Neural progenitor cell (in vitro differentiated cells): Measurements from ENCODE around the gene KPTN.

ENCODE experiments used
- EZH2 ChIP-seq: fragments of 200-600 bp; sonication (generic); IDR thresholded peaks from 2 replicates; pipeline ENCODE4 v1.6.1; 2017; ENCODE audit warnings: antibody characterized with exemption, mild to moderate bottlenecking, moderate library complexity
- EZH2phosphoT487 ChIP-seq: fragments of 200-600 bp; sonication (generic); IDR thresholded peaks from 2 replicates; pipeline ENCODE4 v1.6.1; 2017; ENCODE audit warnings: antibody characterized with exemption
- TF ChIP-seq, protein P1 (sequence below): fragments of 200-600 bp; sonication (generic); IDR thresholded peaks from 2 replicates; pipeline ENCODE4 v1.5.1; 2017; ENCODE audit warnings: antibody characterized with exemption, mild to moderate bottlenecking

DNA sequence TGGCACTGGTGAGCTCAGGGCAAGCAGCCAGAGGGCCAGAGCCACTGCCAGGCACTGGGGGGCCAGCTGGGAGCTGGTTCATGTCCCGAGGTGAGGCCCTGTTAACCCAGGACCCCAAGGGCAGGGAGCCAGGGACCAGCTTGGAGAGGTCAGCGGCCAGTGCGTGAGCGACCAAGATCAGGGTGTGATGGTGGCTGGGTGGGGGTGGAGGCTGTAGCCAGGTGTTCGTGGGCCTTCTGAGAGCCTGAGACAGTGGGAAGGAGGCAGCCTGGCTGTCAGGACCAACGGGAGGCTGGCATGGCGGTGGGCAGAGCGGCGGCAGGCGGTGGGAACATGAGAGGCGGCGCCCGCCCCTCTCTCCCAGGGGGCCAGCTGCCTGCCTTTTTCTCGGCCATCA, 8.1 kb upstream of the KPTN start:
- TF ChIP-seq, protein P1, sequence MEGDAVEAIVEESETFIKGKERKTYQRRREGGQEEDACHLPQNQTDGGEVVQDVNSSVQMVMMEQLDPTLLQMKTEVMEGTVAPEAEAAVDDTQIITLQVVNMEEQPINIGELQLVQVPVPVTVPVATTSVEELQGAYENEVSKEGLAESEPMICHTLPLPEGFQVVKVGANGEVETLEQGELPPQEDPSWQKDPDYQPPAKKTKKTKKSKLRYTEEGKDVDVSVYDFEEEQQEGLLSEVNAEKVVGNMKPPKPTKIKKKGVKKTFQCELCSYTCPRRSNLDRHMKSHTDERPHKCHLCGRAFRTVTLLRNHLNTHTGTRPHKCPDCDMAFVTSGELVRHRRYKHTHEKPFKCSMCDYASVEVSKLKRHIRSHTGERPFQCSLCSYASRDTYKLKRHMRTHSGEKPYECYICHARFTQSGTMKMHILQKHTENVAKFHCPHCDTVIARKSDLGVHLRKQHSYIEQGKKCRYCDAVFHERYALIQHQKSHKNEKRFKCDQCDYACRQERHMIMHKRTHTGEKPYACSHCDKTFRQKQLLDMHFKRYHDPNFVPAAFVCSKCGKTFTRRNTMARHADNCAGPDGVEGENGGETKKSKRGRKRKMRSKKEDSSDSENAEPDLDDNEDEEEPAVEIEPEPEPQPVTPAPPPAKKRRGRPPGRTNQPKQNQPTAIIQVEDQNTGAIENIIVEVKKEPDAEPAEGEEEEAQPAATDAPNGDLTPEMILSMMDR: no peak
- TF ChIP-seq EZH2phosphoT487 (no peak), EZH2 (no peak)
